ENCODE measurements around the gene ADISSP.

ADISSP gene

GRCh38 chr20:3729811-3730540 is 37.6 kb downstream of the ADISSP start (continued):
- TF ChIP-seq ZNF692 (tag by site-specific recombination; IDR thresholded peaks at IDR 0.05) = peak; percentile 56
- no peak for TF ChIP-seq AEBP2 (tag by site-specific recombination; IDR thresholded peaks at IDR 0.05; ENCODE audit: borderline replicate concordance)
- TF ChIP-seq SALL2 (tag by site-specific recombination; IDR thresholded peaks at IDR 0.05; ENCODE audit: borderline replicate concordance) = no peak
- no peak for TF ChIP-seq ZNF747 (tag by site-specific recombination; IDR thresholded peaks at IDR 0.05)
- TF ChIP-seq ZNF530 (tag by site-specific recombination; IDR thresholded peaks at IDR 0.05; ENCODE audit: low read depth) = no peak

GRCh38 chr20:3729378-3729777 is 38.2 kb downstream of the ADISSP start:
- H3K36me3 ChIP-seq (ENCODE audit: control insufficient read depth in 2 of 2, insufficient read depth in 1 of 2, low read length in 2 of 2) = no peaks in the 10 kb centered on the region
- H3K4me3 ChIP-seq (ENCODE audit: low read depth, low read length) = no peak overlapping the region
- no peak overlapping the region for H3K27ac ChIP-seq (ENCODE audit: extremely low read depth, low read depth, low read length)
- no peaks in the 10 kb centered on the region for H3K9me3 ChIP-seq (ENCODE audit: control insufficient read depth, insufficient read depth, low read depth, low read length)
- POLR2A ChIA-PET = interaction anchor here (0.6 to 0.7 kb wide), 2 partner anchors 12 to 26 kb away, joined by 3 to 4 read pairs; no protein-coding TSS in a partner anchor
- TF ChIP-seq GLIS1 (tag by site-specific recombination; IDR thresholded peaks at IDR 0.05) (no peak), ZNF175 (tag by site-specific recombination; IDR thresholded peaks at IDR 0.05) (no peak), ZNF114 (tag by site-specific recombination; IDR thresholded peaks at IDR 0.05) (no peak), ZSCAN4 (tag by site-specific recombination; IDR thresholded peaks at IDR 0.05) (peak; percentile 97)
- H3K4me1 ChIP-seq (ENCODE audit: control insufficient read depth, insufficient read depth, low read length) = peaks cover 10% of the 10 kb centered on the region
- CTCF ChIA-PET = interaction anchor here (1.1 to 3.4 kb wide), 2 partner anchors 19 to 21 kb away, joined by 3 to 14 read pairs; no protein-coding TSS in a partner anchor

- peaks cover 10% of the 10 kb centered on the region for H3K4me1 ChIP-seq (ENCODE audit: control insufficient read depth, insufficient read depth, low read length)
- H3K27ac ChIP-seq (ENCODE audit: extremely low read depth, low read depth, low read length) = no peak overlapping the region
- no peaks in the 10 kb centered on the region for H3K36me3 ChIP-seq (ENCODE audit: control insufficient read depth in 2 of 2, insufficient read depth in 1 of 2, low read length in 2 of 2)
- ChIA-PET POLR2A (interaction anchor here (0.6 to 0.7 kb wide), 2 partner anchors 12 to 26 kb away, joined by 3 to 4 read pairs; no protein-coding TSS in a partner anchor), CTCF (interaction anchor here (1.1 to 3.4 kb wide), 2 partner anchors 18 to 22 kb away, joined by 3 to 14 read pairs; no protein-coding TSS in a partner anchor)
- H3K9me3 ChIP-seq (ENCODE audit: control insufficient read depth, insufficient read depth, low read depth, low read length) = no peaks in the 10 kb centered on the region
- H3K4me3 ChIP-seq (ENCODE audit: low read depth, low read length) = no peak overlapping the region
- TF ChIP-seq, protein P1, sequence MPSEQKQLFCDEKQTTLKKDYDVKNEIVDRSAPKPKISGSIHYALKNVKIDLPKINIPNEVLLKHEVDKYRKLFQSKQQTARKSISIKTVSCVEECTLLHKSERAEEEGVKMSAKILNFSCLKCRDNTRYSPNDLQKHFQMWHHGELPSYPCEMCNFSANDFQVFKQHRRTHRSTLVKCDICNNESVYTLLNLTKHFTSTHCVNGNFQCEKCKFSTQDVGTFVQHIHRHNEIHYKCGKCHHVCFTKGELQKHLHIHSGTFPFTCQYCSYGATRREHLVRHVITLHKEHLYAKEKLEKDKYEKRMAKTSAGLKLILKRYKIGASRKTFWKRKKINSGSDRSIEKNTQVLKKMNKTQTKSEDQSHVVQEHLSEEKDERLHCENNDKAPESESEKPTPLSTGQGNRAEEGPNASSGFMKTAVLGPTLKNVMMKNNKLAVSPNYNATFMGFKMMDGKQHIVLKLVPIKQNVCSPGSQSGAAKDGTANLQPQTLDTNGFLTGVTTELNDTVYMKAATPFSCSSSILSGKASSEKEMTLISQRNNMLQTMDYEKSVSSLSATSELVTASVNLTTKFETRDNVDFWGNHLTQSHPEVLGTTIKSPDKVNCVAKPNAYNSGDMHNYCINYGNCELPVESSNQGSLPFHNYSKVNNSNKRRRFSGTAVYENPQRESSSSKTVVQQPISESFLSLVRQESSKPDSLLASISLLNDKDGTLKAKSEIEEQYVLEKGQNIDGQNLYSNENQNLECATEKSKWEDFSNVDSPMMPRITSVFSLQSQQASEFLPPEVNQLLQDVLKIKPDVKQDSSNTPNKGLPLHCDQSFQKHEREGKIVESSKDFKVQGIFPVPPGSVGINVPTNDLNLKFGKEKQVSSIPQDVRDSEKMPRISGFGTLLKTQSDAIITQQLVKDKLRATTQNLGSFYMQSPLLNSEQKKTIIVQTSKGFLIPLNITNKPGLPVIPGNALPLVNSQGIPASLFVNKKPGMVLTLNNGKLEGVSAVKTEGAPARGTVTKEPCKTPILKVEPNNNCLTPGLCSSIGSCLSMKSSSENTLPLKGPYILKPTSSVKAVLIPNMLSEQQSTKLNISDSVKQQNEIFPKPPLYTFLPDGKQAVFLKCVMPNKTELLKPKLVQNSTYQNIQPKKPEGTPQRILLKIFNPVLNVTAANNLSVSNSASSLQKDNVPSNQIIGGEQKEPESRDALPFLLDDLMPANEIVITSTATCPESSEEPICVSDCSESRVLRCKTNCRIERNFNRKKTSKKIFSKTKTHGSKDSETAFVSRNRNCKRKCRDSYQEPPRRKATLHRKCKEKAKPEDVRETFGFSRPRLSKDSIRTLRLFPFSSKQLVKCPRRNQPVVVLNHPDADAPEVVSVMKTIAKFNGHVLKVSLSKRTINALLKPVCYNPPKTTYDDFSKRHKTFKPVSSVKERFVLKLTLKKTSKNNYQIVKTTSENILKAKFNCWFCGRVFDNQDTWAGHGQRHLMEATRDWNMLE (tag by site-specific recombination; conservative IDR thresholded peaks at IDR 0.05; ENCODE audit: low read depth) = no peak
- no peak for TF ChIP-seq ZNF354C (tag by site-specific recombination; IDR thresholded peaks at IDR 0.05; ENCODE audit: borderline replicate concordance, low read depth)
- TF ChIP-seq ZNF560 (tag by site-specific recombination; IDR thresholded peaks at IDR 0.05; ENCODE audit: borderline replicate concordance) = no peak
- TF ChIP-seq ZFP41 (tag by site-specific recombination; IDR thresholded peaks at IDR 0.05; ENCODE audit: borderline replicate concordance) = no peak
- no peak for TF ChIP-seq ZNF521 (tag by site-specific recombination; IDR thresholded peaks at IDR 0.05)
- TF ChIP-seq YY2 (tag by site-specific recombination; IDR thresholded peaks at IDR 0.05) = no peak
- TF ChIP-seq ZEB2 (tag by site-specific recombination; IDR thresholded peaks at IDR 0.05) = no peak
- TF ChIP-seq ZNF133 (tag by site-specific recombination; IDR thresholded peaks at IDR 0.05) = no peak
- no peak for TF ChIP-seq ZNF274 (IDR thresholded peaks at IDR 0.05; ENCODE audit: low read length)
- no peak for TF ChIP-seq ZNF274 (tag by site-specific recombination; IDR thresholded peaks at IDR 0.05; ENCODE audit: borderline replicate concordance)
- TF ChIP-seq, protein P2, sequence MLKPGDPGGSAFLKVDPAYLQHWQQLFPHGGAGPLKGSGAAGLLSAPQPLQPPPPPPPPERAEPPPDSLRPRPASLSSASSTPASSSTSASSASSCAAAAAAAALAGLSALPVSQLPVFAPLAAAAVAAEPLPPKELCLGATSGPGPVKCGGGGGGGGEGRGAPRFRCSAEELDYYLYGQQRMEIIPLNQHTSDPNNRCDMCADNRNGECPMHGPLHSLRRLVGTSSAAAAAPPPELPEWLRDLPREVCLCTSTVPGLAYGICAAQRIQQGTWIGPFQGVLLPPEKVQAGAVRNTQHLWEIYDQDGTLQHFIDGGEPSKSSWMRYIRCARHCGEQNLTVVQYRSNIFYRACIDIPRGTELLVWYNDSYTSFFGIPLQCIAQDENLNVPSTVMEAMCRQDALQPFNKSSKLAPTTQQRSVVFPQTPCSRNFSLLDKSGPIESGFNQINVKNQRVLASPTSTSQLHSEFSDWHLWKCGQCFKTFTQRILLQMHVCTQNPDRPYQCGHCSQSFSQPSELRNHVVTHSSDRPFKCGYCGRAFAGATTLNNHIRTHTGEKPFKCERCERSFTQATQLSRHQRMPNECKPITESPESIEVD (tag by site-specific recombination; IDR thresholded peaks at IDR 0.05) = no peak
- no peak for TF ChIP-seq ZNF138 (tag by site-specific recombination; IDR thresholded peaks at IDR 0.05; ENCODE audit: borderline replicate concordance)
Observed at GRCh38 chr20:3728876-3729275, 38.7 kb downstream of the ADISSP start.
